Loucy (cell line): Measurements from ENCODE around the gene RPL41.
A peak's percentile ranks its signal among the peaks of the same experiment; 100 is the strongest.
"Not testable (repeated sequence)": the region's sequence is repeated elsewhere in the genome, so short reads cannot be mapped to it uniquely, and the experiment has no call there.

Experiments used
- H2AFZ ChIP-seq: fragments of 200-600 bp; sonication (generic); 2 replicates; pipeline ENCODE4 v1.6.0; 2016; ENCODE audit warnings: antibody characterized with exemption, mild to moderate bottlenecking, low read length, moderate library complexity
- H3F3A ChIP-seq: fragments of 200-600 bp; 2 replicates; pipeline ENCODE4 v1.6.0; 2016; ENCODE audit warnings: antibody characterized with exemption, low read depth, mild to moderate bottlenecking
- H3K27me3 ChIP-seq: fragments of 200-600 bp; sonication (generic); 2 replicates; pipeline ENCODE4 v1.6.1; 2014; ENCODE audit warnings: low read length, mild to moderate bottlenecking; ENCODE audit not compliant: insufficient read depth, poor library complexity, severe bottlenecking
- H3K36me3 ChIP-seq: fragments of 200-600 bp; sonication (generic); 2 replicates; pipeline ENCODE4 v1.6.1; 2016; ENCODE audit warnings: low read length; ENCODE audit not compliant: insufficient read depth
- H3K4me1 ChIP-seq: fragments of 200-600 bp; sonication (generic); 2 replicates; pipeline ENCODE4 v1.5.1; 2014; ENCODE audit warnings: low read length, mild to moderate bottlenecking; ENCODE audit not compliant: insufficient read depth, poor library complexity, severe bottlenecking
- H3K4me2 ChIP-seq: fragments of 200-600 bp; sonication (generic); 2 replicates; pipeline ENCODE4 v1.6.0; 2014; ENCODE audit warnings: antibody characterized with exemption, low read length, low read depth, mild to moderate bottlenecking; ENCODE audit not compliant: poor library complexity, severe bottlenecking
- H3K4me3 ChIP-seq: fragments of 200-600 bp; sonication (generic); 2 replicates; pipeline ENCODE4 v1.5.1; 2014; ENCODE audit warnings: low read length, mild to moderate bottlenecking, mixed read lengths; ENCODE audit not compliant: poor library complexity, severe bottlenecking
- H3K79me2 ChIP-seq: fragments of 200-600 bp; sonication (generic); 2 replicates; pipeline ENCODE4 v1.6.1; 2014; ENCODE audit warnings: low read length; ENCODE audit not compliant: insufficient read depth
- H3K9ac ChIP-seq: fragments of 200-600 bp; sonication (generic); 2 replicates; pipeline ENCODE4 v1.6.0; 2014; ENCODE audit warnings: mild to moderate bottlenecking, low read depth, low read length, moderate library complexity; ENCODE audit not compliant: poor library complexity, severe bottlenecking
- H3K9me2 ChIP-seq: fragments of 200-600 bp; sonication (generic); replicated peaks from 2 replicates; pipeline ENCODE4 v1.6.1; 2016; ENCODE audit warnings: low read depth, low read length, mixed read lengths
- H3K9me3 ChIP-seq: fragments of 200-600 bp; sonication (generic); 2 replicates; pipeline ENCODE4 v1.6.1; 2014; ENCODE audit warnings: mild to moderate bottlenecking, antibody characterized with exemption, low read length, low read depth; ENCODE audit not compliant: insufficient read depth
- H4K20me1 ChIP-seq: fragments of 200-600 bp; sonication (generic); 2 replicates; pipeline ENCODE4 v1.6.0; 2014; ENCODE audit warnings: antibody characterized with exemption, low read length, mild to moderate bottlenecking; ENCODE audit not compliant: insufficient read depth, poor library complexity, severe bottlenecking
- EZH2phosphoT487 ChIP-seq: fragments of 200-600 bp; IDR thresholded peaks from 2 replicates; pipeline ENCODE4 v1.6.1; 2018; ENCODE audit warnings: antibody characterized with exemption, mild to moderate bottlenecking, moderate library complexity, borderline replicate concordance
- TF ChIP-seq, protein P1 (sequence below): fragments of 200-600 bp; sonication (generic); conservative IDR thresholded peaks from 2 replicates; pipeline ENCODE4 v1.5.1; 2014; ENCODE audit warnings: mild to moderate bottlenecking, antibody characterized with exemption, low read length

RPL41 gene

DNA sequence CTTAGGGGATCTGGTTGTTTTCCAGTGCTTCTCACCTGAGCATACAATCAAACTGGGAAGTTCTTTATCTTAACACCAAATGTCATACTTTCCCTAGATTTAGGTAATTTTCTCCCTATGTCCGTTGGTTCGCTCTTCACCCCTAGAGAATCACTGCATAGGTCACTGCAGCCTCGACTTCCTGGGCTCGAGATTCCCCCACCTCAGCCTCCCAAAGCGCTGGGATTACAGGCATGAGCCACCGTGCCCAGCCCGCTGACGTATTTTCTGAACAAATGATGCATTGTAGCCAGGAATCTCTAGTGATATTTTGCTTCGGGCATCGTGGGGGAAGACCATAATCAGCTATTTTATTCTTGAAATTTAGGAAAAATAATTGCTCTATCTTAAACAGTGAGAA, 1.1 kb upstream of the RPL41 start:
- peaks cover 7% of the 10 kb centered on the region for H3K27me3 ChIP-seq
- H3K36me3 ChIP-seq = peaks cover 43% of the 10 kb centered on the region
- H4K20me1 ChIP-seq = peaks cover 14% of the 10 kb centered on the region
- H3K4me2 ChIP-seq = peak overlapping the region; percentile 74
- H3K9me3 ChIP-seq = no peaks in the 10 kb centered on the region
- H3F3A ChIP-seq = peaks cover 24% of the 10 kb centered on the region
- H3K4me3 ChIP-seq = peak overlapping the region; percentile 99
- peak overlapping the region; percentile 99 for H3K9ac ChIP-seq
- peaks cover 18% of the 10 kb centered on the region for H3K4me1 ChIP-seq
- H3K79me2 ChIP-seq = peaks cover 29% of the 10 kb centered on the region
- H2AFZ ChIP-seq = no peak overlapping the region
- H3K9me2 ChIP-seq = no peaks in the 10 kb centered on the region
- no peak for TF ChIP-seq EZH2phosphoT487
- TF ChIP-seq, protein P1, sequence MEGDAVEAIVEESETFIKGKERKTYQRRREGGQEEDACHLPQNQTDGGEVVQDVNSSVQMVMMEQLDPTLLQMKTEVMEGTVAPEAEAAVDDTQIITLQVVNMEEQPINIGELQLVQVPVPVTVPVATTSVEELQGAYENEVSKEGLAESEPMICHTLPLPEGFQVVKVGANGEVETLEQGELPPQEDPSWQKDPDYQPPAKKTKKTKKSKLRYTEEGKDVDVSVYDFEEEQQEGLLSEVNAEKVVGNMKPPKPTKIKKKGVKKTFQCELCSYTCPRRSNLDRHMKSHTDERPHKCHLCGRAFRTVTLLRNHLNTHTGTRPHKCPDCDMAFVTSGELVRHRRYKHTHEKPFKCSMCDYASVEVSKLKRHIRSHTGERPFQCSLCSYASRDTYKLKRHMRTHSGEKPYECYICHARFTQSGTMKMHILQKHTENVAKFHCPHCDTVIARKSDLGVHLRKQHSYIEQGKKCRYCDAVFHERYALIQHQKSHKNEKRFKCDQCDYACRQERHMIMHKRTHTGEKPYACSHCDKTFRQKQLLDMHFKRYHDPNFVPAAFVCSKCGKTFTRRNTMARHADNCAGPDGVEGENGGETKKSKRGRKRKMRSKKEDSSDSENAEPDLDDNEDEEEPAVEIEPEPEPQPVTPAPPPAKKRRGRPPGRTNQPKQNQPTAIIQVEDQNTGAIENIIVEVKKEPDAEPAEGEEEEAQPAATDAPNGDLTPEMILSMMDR = no peak

DNA sequence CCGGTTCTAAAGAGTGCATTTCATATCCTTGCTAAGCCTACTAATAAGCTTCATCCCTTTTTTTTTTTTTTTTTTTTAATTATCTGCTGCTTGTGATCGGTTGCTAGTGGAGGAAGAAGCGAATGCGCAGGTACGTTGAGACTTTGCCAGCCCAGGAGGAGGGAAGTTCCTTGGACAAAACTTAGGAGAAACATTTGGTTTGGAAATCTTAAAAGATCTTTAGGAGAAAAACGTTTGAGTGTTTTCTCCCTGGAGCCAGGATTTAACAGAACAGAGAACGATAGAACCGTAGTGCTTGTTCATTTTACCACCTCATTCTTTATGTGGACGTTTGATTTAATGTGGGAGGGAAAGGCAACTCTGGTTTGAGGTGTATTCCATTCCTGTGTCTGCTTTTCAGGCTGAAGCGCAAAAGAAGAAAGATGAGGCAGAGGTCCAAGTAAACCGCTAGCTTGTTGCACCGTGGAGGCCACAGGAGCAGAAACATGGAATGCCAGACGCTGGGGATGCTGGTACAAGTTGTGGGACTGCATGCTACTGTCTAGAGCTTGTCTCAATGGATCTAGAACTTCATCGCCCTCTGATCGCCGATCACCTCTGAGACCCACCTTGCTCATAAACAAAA, 761 bp downstream of the RPL41 start:
- Histone ChIP-seq H3K4me1 (peaks cover 18% of the 10 kb centered on the region), H3K4me3 (peak overlapping the region; percentile 99), H4K20me1 (peaks cover 14% of the 10 kb centered on the region), H3K36me3 (peaks cover 26% of the 10 kb centered on the region), H3K9ac (peak overlapping the region; percentile 99), H3K79me2 (peaks cover 35% of the 10 kb centered on the region), H3K4me2 (peak overlapping the region; percentile 72), H3F3A (peaks cover 20% of the 10 kb centered on the region)
- H3K9me3 ChIP-seq, H3K27me3 ChIP-seq, H2AFZ ChIP-seq, H3K9me2 ChIP-seq: not testable (repeated sequence)

DNA sequence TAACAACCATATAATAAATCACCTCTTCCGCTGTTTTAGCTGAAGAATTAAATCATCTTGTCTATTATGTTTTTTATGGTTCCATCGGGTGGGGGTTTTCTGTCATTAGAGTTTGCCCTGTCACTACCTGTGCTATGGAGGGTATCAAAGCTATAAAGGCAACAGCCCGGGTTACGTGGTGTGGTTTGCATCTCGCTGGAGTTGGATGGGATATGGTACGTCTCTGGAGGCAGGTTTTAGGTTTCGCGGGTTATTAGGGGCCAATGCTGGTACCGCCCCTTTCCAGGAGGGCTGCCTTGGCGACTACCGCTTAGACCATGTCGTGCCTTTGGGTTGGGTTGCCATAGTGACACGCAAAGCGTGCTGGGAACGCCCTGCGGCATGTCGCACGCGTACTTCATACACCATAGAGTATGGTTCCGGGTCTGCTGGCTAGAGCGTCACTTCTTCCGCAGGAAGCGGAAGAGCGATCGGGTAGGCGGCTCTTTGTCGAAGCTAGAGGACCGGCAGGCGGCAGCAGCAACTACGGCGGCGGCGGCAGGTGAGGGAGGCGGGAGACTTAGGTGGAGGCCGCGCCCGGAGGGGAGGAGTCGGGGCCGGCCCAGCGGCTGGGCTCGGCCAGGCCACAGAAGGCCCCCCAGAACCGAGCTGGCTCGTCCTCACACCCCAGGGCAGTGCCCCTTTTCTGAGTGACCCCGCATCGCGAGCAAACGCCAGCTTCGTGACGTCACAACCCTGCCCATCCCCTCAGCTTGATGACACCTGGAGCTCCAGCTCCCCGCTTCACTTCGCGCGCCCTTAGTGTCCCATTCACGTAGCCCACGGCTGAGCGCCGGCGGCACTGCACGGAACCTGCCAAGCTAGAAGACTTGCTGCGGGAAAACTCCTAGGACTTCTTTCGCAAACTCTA, 1.6 kb downstream of the RPL41 start, which contains the start of gene ZC3H10:
Gene ZC3H10 (plus strand): TSS at position 489 of the 910 bp plus-strand sequence. CDS start 2,297 bp downstream, outside the sequence.
- Histone ChIP-seq H3K4me3 (peak within 1 kb of the TSS; percentile 99), H3K4me2 (peak within 1 kb of the TSS; percentile 97), H4K20me1 (peaks cover 14% of the 10 kb centered on the region), H2AFZ (0 out of 2 replicates have a peak within 1 kb of the TSS, but pooled peaks have one; percentile 9), H3K4me1 (peaks cover 18% of the 10 kb centered on the region), H3K9ac (peak within 1 kb of the TSS; percentile 99), H3K9me2 (no peaks in the 10 kb centered on the region), H3K27me3 (peaks cover 7% of the 10 kb centered on the region), H3F3A (peaks cover 20% of the 10 kb centered on the region), H3K9me3 (no peaks in the 10 kb centered on the region), H3K36me3 (peaks cover 19% of the 10 kb centered on the region), H3K79me2 (peaks cover 35% of the 10 kb centered on the region)
- TF ChIP-seq, protein P1 = peak; percentile 43
- TF ChIP-seq EZH2phosphoT487 = no peak
